SKM-1 (cell line): ENCODE measurements around the gene TMTC4.
"Not testable (repeated sequence)": the region's sequence is repeated elsewhere in the genome, so short reads cannot be mapped to it uniquely, and the experiment has no call there.

ENCODE experiments used
- DNase-seq: peaks from one replicate; lab custom pipeline; 2025; ENCODE audit not compliant: unreplicated experiment; lab: John Stamatoyannopoulos, UW

Gene TMTC4

DNA sequence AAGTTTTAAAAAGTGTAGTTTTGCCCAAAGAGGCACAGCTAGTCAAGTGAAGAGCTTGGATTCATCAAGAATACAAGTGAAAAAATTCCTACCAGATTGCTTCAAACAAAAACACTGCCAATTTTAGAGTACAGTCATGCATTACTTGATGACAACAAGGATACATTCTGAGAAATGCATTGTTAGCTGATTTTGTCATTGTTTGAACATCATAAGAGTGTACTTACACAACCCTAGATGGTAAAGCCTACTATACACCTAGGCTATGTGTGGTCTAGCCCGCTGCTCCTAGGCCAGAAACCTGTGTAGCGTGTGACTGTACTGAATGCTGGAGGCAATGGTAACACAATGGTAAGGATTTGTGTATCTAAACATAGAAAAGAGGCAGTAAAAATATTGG lies 41.1 kb downstream of the TMTC4 start:
- DNase-seq: no peak

DNA sequence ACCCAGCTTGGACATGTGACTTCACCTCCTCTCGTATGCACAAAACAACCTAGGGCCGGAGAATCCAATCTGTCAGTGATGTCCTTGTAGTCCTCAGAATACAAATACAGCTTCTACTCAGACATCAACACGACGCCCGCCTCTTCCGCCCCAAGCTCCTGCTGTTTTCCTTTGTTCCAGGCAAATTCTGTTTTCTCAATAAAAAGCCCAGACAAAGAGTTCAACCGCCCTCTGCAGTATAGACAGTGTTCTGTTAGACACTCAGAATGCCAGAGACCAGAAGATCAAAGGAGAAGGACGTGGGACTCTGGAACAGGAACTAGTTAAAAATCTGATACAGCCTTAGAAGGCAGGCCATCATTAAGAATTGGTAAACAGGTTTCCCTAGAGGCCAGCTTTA lies 44.0 kb downstream of the TMTC4 start:
- no peak for DNase-seq

DNA sequence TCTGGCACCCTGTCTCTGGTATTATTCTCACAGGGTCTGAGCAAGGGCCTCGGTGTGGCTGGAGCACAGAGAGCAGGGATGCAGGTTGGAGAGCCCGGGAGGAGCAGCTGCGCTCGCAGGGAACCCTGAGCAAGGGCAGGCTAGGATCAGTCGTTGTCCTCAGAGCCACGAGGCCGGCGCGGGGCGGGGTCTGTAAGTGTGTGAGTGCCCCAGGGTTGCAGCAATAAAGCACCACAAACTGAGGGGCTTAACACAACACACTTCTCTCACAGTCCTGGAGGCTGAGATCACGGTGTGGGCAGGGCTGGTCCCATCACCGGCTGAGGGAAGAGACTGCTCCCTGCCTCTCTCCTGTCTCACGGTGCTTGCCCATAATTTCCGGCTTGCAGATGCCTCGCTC lies 47.5 kb downstream of the TMTC4 start:
- DNase-seq: no peak

DNA sequence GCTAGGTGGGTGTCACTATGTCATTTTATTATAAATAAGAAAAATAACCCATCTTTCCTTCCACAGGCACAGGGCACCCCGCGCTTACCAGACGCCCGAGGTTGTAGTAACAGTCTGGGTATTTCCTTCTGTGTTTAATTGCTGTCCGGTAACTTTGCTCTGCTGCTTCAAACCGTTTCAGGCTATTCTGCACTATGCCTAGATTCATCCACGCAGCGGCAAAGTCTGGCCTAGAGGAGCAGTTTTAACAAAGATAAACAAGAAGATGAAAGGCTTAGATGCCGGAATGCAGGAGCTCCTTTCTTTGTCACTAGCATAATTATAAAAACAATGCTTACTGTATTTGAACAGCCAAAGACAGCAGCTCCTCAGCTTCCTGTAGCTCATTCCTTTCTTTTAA lies 49.1 kb downstream of the TMTC4 start:
- DNase-seq: no peak

DNA sequence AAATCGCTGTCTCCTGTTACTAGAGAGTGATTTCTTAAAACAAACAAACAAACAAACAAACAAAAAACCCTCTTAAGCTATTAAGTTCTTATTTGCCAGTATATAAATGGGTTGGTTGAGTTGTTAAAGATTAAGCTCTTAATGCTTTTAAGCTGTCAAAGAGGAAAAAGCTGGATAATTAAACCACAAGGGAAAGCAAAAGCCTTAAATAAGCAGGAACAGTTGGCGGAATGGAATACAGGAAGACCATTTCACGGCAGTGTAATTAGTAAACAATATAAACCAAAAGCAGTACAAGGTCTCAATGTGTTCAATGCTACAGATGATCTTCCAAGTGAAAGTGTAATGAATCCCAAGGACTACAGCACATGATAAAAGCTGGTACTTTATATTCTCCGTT lies 53.8 kb downstream of the TMTC4 start:
- DNase-seq: no peak

DNA sequence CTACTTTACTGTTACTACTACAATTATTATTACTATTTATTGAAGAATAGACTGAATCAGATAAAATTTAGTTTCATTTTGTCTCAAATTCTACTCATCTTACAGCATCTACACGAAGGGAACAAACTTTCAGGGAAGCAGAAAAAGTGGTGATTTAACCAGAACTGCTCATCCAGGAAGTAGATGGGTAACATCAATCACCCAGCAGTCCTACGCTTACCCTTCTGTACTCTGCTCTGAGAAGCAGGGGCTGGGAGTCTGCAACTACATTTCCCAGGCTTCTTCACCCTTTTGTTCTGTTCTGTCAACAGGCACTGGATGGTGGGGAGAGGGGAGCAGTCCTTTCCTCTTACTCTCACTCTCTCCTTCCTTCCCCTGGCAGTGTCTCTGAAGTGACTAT lies 54.7 kb downstream of the TMTC4 start:
- no peak for DNase-seq

DNA sequence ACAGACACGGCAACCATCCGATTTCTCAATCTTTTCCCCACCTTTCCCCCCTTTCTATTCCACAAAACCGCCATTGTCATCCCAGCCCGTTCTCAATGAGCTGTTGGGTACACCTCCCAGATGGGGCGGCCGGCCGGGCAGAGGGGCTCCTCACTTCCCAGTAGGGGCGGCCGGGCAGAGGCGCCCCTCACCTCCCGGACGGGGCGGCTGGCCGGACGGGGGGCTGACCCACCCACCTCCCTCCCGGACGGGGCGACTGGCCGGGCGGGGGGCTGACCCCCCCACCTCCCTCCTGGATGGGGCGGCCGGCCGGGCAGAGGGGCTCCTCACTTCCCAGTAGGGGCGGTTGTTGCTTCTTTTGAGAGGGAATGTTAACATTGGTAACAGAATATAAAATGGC lies 55.7 kb downstream of the TMTC4 start:
- DNase-seq: not testable (repeated sequence)

DNA sequence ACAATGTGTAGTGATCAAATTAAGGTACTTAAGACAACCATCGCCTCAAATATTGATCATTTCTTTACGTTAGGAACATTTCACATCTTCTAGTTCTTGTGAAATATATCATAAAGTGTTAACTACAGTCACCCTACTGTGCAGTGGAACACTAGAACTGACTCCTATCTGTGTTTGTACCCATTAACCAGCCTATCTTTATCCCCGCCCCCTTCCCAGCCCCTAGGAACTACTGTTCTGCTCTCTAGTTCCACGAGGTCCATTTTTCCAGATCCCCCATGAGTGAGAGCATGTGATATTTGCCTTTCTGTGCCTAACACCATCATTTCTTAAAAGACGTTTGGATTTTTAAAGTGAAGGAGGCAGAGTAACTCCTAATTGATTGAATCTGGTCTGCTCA lies 61.6 kb downstream of the TMTC4 start:
- no peak for DNase-seq

DNA sequence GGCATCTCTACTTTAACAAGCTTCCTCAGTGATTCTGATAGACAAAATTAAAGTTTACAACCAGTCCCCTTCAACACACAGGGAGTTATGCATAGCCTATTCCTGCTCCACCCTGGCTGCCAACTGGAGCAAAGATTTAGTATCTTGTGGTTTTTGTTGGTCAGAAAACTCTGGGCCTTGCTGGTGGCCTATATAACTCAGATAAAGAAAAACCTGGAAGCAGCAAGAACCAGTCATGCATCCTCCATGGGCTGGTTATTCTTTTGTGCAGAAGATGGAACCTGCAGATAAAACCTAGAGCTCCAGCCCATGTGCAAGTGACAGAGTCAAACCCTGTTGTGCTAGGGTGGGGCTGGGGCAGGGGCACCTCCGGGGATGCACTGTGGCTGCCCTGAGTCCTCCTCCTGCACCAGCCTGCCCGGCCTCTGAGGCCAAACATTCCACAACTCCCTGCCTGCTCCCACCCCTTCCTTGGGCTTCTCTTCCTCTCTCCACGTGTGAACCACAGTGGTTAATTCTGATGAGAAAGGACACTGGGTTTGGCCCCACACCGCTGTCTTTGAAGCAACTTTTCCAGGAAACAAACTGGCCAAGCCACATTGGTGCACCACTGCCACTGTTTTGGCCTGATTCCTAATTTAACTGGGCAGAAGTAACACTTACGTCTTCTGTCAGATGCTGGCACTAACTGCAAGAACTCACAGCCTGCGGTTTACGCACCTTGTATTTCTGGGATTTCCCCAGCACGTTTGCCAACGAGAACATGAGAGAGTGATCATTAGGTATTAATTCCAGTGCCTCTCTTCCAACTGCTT lies 62.7 kb downstream of the TMTC4 start:
- DNase-seq: no peak

DNA sequence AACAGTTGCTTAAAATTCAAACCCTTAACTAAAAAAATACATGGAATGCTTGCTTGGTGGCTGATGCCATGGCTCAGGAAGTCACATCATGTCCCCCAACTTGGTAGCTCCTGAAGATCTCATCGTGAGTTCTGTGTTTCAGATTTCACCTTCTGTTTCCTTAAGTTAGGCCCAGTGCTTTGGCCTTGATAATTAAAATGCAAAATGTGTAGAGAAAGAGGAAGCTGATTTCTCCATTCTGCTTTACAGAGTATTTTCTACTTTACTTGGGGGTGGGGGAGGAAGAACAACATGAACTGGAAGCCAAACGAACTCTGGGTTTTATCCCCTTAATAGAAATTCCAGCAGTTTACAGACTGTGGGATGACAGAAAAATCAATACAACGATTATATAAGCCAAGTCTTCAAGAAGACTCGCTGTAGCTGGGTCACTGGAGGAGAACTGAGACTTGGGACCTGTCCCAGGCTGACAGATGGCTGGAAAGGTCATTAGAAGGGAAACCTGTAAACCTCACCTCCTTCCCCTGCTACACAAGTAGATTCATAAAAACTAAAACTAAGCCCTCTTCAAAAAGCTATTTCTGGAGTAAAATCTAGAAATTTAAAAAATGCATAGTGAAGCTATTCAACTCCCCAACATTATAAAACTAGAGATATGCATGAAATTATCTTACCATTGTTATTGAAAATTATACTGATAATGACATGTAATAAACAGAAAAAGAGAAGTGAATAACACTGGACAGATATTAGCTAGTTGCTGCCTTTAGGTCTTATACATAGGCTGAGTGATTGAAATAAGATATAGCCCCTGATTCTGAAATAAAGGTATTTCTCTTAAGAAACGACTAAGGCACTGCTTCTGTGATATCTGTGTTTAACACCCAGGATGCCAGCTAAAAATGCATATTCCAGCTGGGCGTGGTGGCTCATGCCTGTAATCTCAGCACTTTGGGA lies 63.9 kb downstream of the TMTC4 start:
- DNase-seq: peak; percentile 8

DNA sequence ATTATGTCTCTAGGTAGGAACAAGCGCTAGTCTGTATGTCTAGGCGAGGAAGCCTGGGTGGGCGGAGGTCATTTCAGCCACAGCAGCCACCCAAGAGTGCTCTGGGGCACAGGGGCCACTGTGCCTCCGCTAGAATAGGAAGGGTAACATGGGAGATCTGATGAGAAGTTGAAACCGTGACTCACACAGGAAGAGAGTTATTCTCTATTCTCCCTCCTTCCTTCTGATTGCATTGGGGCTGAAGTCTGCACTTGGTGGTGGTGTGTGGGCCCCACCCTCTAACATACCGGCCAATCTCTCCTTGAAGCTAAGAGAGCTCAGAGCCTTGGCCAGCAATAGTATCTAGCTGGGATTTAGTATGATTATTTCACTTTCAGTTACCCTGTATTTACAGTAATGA lies 65.7 kb downstream of the TMTC4 start:
- no peak for DNase-seq

DNA sequence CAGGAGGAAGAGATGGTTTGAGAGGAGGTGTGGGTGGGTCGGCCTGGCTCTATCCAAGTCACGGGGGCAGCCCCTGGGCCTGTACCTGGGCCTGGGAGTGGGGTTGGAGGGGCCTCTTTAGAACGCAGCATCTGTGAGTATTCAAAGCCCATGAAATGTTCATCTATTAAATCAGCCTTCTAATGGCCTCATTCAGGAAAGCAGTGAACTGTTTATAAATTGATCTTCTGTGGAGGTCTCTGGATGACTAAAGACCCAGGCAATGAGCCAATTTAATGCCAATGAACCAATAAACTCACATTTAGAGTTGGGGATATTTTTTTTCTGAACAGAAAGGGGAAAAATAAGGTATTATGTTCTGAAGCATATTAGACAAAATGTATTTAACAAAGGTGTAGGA lies 66.1 kb downstream of the TMTC4 start:
- no peak for DNase-seq

DNA sequence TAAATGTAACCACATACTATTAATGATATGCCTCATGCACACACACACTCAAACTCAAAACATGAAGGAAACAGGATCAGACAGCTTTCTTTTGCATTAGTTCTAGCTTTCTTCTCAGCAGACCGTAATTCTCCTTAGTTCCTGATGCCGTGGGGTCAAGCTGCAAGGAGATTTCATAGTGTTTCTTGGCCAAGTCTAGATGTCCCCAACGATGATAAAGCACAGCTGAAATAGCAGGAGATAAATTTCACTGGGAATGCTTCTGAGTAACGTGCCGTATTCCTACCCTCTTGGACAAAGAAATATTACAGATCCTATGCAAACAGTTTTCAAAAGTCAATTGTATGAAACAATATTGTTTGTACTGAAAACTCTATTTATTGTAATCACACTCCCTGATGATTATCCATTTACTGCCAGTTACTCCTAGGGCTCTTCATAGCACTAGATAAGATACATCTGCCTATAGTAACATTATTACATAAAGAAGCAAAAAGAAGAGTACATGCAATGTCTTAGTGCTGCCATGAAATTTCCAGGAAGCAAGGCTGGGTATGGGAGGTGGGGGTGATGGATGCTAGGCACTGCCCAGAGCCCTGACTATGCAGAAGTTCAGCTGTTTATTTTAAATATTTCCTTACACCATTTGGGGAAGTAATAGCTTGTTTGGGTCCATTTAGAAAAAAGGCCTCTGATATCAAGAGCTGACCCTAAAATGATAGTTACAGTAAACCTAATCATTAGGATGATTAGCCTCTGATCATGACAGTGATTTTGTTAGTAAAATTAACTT lies 69.5 kb downstream of the TMTC4 start:
- no peak for DNase-seq

DNA sequence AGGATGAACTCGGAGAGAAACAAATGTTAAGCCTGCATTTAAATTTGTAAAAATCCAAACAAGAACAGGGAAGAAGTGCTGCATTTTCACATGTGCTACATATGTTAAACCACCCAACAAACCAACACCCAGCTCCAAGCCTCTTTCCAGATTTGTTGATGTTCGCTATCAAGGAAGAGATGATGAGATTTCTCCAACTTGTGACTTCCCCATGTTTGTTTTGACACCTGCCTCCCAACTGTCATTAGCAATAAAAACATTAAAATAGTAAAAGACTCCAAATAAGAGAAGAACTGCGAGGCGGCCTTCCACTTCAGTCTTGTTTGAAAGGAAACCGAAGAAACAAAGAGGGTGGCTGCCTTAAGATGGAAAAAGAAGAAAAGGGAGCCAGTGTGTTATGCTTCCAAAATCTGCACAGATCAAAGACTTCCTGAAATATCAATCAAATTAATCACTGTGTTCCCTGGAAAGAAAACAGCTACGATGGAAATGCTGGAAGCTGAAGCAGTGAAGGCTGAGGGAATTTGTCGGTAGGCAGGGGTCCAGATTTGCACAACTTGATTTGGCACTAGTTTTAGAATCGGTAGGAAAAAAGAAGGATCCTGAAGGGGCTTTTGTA lies 72.0 kb downstream of the TMTC4 start:
- no peak for DNase-seq

DNA sequence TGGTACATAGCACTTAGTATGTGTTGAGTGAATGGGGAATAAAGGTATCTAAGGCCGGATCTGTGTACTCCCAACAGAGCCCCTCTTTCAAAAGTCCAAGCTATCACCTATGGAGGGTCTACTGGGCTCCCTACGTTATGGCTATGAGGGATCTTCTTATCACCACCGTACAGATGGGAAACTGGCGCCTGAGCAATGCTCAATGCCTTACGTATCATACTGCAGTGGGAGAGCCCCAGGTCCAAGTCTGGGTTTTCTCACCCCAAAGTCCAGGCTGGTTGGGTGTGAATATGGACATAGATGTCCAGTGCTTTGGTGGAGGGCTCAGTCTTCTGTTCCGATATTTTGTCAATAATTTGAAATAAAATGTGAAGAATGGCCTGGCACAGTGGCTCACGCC lies 72.9 kb downstream of the TMTC4 start:
- no peak for DNase-seq

DNA sequence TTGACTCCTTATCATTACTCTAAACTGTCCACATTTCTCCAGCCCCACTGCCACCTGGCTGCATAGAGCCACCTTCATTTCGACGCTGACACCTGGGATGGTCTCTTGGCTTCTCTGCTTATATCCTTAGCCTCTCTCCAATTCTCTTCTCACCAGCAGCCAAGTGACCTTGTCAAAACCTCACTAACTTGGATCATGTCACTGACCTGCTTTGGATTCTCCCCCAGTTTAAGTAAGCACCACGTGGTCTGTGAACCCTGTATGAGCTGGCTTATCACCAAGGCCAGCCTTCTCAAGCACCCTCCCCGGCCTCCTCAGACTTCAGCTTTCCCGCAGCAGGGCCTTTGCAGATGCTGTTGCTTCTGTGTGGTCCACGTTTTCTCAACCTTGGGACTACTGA lies 73.7 kb downstream of the TMTC4 start:
- DNase-seq: no peak

DNA sequence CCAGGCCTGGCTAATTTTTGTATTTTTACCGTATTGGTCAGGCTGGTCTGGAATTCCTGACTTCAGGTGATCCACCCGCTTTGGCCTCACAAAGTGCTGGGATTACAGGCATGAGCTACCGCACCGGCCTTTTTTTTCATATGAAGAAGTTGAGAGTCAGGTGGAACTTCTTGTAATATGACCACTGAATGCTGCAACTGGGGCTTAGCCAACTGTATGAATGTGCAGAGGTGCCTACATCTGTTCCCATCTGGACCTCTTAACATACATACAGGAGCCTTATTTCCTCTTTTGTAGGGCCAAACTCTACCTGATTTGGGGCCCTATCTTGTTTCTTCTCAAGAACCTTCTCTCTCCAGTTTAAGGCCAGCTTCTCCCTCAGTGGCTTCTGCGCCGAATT lies 74.1 kb downstream of the TMTC4 start:
- no peak for DNase-seq

DNA sequence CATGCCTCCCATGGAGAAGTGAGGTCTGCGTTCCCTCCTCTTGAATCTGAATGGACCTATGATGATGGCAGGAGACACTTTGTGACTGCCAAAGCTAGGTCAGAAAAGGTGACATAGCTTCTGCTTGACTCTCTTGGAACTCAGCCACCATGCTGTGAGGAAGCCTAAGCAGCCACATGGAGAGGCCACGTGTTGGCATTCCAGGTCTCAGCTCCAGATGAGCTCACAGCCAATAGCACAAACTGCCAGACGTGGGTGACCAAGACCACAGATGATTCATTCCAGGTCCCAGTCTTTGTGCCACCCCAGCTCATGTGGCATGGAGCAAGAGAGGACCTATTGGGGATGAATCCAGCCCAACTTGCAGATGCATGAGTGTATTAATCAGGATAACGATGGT lies 77.3 kb downstream of the TMTC4 start:
- DNase-seq: no peak

DNA sequence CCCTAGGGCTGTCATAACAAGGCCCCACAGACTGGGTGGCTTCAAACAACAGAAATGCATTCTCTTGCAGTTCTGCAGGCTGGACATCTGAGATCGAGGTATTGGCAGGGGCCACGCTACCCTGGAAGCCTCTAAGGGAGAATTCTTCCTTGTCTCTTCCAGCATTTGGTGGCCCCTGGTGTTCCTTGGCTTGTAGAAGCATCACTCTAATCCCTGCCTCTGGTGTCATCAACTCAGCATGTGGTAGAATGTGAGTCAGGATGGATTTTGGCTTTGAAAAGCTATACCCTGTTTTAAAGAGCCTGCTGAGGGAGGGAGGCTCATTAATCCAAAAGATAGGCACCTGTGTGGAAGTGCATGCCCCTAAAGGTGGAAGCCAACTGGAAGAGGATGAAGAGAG lies 78.1 kb downstream of the TMTC4 start:
- DNase-seq: no peak

DNA sequence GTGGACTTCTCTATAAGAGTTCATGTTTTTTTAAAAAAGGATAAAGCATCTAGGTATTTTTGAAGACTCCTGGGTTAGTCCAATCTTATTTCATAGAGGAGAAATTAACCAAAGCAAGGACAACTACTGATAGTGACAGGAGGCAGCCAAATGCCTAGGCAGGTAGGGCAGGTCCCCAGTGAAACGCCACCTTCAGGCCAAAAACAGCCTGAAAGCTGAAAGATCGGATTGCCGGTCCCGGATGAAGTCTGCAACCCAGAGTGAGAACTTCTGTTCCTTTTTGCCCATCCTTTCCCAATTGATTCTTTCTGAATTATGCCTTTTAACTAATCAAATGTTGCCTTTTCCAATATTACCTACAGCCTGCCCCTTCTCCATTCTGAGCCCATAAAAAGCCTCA lies 79.9 kb downstream of the TMTC4 start:
- no peak for DNase-seq

DNA sequence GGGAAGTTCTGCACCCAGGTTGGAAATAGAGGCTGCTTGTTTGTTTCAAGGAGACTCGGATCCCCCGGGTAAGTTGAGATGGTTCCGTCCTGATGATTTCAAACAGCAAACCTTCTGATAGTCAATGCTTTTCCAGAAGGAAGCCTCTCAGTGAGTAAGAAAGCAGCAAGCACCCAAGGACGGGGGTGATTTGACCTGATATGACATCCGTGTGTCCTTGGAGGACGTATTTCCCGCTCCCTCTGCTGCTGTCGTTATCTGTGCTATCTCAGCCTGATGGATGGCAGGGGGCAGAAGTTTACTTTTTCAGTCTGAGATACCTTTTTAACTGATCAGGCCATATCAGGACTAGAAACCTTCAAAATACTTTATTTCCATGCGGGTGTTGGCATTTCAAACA lies 80.3 kb downstream of the TMTC4 start:
- no peak for DNase-seq
